GM12874 (cell line): ENCODE data around the gene PCDH9.

Source experiments
- TF ChIP-seq, protein P1 (sequence below): IDR thresholded peaks from 2 replicates; pipeline ENCODE4 v1.5.1; 2011; ENCODE audit warnings: low read depth, mild to moderate bottlenecking, control low read depth, low read length, moderate library complexity; ENCODE audit not compliant: insufficient read depth

Gene PCDH9

DNA sequence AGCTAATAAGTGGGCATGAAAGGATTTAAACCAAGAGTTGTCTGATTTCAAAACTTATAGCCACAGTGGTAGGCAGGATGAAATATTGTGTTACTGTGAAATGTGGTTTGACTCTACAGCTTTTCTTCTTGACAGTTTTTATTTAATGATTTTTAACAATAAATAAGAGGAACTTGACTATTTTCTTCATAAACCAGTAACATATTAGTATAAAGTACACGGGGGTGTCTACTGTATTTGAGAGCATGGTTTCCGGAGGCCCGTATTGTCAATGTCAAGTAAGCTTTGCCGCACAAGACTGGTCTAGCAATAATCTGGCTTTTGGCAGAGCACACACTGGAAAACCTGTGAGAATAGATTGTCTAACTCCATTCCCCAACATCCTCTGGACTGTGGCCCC is 894.5 kb downstream of the PCDH9 start:
- TF ChIP-seq, protein P1, sequence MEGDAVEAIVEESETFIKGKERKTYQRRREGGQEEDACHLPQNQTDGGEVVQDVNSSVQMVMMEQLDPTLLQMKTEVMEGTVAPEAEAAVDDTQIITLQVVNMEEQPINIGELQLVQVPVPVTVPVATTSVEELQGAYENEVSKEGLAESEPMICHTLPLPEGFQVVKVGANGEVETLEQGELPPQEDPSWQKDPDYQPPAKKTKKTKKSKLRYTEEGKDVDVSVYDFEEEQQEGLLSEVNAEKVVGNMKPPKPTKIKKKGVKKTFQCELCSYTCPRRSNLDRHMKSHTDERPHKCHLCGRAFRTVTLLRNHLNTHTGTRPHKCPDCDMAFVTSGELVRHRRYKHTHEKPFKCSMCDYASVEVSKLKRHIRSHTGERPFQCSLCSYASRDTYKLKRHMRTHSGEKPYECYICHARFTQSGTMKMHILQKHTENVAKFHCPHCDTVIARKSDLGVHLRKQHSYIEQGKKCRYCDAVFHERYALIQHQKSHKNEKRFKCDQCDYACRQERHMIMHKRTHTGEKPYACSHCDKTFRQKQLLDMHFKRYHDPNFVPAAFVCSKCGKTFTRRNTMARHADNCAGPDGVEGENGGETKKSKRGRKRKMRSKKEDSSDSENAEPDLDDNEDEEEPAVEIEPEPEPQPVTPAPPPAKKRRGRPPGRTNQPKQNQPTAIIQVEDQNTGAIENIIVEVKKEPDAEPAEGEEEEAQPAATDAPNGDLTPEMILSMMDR = no peak

DNA sequence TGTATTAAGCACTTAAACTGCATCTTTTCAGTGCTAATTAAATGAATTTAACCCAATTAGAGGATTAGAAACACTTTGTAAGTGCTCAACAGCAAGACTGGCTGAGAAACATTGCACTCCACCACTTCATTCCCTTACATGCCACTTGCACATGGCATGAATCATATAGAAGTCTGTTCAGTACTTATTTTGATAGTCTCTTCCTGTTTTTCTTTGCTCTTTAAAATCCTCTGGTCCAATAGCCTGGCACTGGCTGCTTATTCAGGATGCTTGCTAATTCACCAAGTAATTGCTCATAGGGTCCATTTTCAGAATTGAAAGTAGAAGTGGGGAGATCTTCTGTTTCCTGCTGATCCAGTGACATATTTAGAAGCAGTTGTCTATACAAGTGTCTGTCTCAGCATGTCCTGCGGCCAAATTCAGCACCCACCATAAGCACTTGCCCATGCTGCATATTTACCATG is 900.1 kb downstream of the PCDH9 start:
- TF ChIP-seq, protein P1 = no peak

DNA sequence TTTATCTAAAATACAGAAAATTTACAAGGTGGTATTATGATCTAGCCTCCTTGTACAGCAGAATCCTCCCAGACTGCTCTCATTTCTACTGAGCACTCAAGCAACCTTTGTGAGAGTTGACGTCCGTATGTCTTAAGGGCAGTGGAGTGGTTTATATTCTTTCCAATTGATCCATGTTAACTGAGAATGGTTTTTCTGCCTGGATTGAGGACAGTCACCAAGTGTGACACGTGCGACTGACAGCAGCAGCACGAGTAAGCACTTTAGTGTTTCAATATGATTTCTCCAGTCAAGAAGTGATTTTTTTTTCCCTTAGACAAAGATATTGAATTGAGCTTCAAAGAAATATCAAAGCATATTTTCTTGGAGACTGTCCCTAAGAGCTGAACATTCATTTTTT is 901.7 kb downstream of the PCDH9 start:
- TF ChIP-seq, protein P1 = no peak

DNA sequence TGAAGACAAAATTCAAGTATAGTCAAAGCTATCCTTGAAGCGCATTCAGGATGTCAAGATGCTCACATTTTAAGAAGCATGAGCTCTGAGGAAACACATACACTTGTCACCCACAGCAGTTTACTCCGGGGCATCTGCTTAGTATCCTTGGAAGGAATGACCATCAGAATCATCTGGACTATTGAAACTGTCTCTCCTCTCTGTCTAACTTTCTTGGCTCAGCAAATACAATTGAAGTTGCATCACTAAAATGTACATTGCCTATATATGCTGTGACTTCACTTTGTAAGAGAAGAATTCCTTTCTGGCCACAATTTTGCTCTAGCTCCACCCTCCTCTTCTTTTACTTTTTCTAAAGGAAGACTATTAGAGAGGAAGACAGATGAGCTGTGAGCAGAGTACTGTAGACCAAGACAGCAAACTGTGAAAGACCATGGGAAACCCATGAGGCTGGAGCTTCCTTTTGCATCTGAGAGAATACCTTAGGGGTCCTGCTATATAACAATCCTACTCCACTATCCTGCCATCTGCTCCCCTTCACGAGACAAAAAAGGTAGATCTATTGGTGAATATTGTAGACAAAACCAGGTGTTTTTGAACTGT is 906.3 kb downstream of the PCDH9 start:
- TF ChIP-seq, protein P1 = no peak

DNA sequence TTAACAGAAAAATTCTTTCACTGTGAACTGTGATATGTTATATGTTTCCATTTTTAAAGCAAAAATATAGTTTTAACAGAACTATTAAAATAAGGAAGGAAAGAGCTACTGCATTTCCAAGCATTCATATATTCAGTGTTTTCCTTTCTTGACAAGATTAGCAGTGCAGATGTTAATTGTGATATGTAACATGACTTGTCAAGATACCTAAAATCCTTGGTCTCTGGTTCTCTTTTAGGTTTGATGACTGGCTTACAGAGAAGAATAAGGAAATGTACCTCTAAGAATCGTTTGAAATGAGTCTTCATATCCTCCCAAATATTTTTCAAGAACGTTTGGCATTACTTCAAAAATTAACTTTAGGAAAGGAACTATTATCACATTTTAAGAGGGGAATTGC is 907.2 kb downstream of the PCDH9 start:
- TF ChIP-seq, protein P1 = no peak

DNA sequence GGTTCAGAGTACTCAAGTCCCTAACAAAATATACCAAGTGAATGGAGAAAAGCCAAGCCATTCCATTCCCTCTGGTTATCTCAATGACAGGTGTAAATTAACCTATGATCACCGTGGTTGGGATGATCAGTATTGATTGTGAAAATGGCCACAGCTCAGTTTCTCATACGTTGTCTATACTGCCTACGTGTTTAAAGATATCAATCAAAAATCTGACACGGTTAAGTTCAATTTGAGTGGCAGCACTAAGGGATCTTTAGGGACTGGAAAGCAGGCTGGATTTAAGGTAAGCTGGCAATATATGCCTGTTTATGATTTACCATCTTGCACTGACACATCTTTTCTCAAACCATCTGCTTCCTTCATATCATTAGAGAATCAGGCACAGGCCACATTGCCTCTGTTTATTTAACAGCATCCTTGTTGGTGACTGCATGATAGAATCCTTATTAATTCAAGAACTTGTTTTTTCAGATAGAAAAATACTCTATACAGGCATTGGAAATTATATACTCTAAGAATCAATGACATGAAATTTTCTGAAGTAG is 907.9 kb downstream of the PCDH9 start:
- TF ChIP-seq, protein P1 = no peak

DNA sequence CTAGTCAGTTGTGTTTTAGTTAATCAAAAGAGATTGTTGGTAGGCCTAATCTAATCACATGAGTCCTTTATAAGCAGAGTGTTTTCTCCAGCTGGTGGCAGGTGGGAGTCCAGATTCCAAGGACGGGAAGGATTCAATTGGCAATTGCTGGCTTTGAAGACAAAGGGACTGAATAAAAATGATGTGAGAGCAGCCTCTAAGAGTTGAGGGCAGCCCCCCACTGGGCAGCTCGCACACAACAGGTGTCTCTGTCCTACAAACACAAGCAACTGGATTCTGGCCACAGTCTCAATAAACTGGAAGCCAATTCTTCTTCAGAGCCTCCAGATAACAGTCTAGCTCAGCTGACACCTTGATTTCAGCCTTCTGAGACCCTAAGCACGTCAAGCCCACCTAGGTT is 915.2 kb downstream of the PCDH9 start:
- TF ChIP-seq, protein P1 = no peak

DNA sequence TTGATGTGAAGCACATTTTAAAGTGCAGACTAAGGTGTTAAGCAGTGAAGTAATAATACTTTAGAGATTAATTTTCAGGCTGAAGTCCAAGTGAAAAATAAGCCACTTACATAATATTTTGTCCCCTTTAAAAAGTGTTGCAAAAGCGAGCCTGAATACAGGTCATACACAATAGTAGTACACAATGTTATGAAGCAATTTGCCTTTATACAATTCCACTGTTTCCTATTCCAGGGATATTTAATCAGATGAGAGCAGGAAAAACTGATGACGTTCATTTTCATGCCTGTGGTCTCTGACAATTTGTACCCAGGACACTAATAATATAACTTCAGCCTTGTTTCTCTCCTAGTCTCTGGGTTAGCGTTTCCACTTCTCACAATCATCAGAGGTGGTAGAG is 916.7 kb downstream of the PCDH9 start:
- TF ChIP-seq, protein P1 = no peak
